Adrenal gland (tissue), 12 donors: ENCODE results near the gene RNF41. TPM values are rescaled to one million over a fixed set of nuclear protein-coding genes. Genes with fewer than 3 reads are reported as not detected.

Source experiments
- DNase-seq, 7 donors: peaks; one replicate each; pipeline ENCODE4 v3.0.0-alpha.2; 2019 to 2020
- H3K27ac ChIP-seq, 5 donors: fragments of 200-600 bp; sonication (generic) in 4 of 5; 1 replicate in 3 of 5; 2 replicates in 2 of 5; pipeline versions ENCODE4 v1.5.1 to v1.8.0; 2016 to 2020; ENCODE audit warnings: mild to moderate bottlenecking in 1 of 5
- H3K27me3 ChIP-seq: fragments of 200-600 bp; 2 replicates; pipeline ENCODE4 v1.8.0; 2021
- H3K36me3 ChIP-seq, 2 donors: fragments of 200-600 bp; replicated peaks in 1 of 2; 1 replicate in 1 of 2; 2 replicates in 1 of 2; pipeline versions ENCODE4 v1.5.1 to v1.8.0; 2018 to 2022
- H3K4me1 ChIP-seq, 2 donors: fragments of 200-600 bp; replicated peaks in 1 of 2; 1 replicate in 1 of 2; 2 replicates in 1 of 2; pipeline versions ENCODE4 v1.5.1 to v1.8.0; 2018 to 2021
- H3K4me3 ChIP-seq, 4 donors: fragments of 200-600 bp; sonication (generic) in 3 of 4; one replicate each; pipeline ENCODE4 v1.5.1; 2016 to 2018
- H3K9me3 ChIP-seq, 3 donors: fragments of 200-600 bp; sonication (generic) in 1 of 3; replicated peaks in 1 of 3; 1 replicate in 2 of 3; 2 replicates in 1 of 3; pipeline versions ENCODE4 v1.5.1 to v1.8.0; 2016 to 2021
- CTCF ChIP-seq, 6 experiments: fragments of 450-650 bp in 4 of 6; fragments of 200-600 bp in 2 of 6; sonication (generic) in 1 of 6; IDR thresholded peaks; 1 replicate in 5 of 6; 2 replicates in 1 of 6; pipeline versions ENCODE4 v1.5.1 to v1.8.0; 2016 to 2021; ENCODE audit warnings: antibody characterized with exemption in 6 of 6, mild to moderate bottlenecking in 2 of 6, moderate library complexity in 1 of 6
- POLR2A ChIP-seq, 2 donors: fragments of 450-650 bp; IDR thresholded peaks; one replicate each; pipeline ENCODE4 v1.6.1; 2017; ENCODE audit warnings: antibody characterized with exemption in 2 of 2, mild to moderate bottlenecking in 2 of 2, moderate library complexity in 1 of 2
- WGBS, 4 donors: extraction: QIAGEN DNeasy Blood & Tissue Kit in 2 of 4; methylation state at CpG; one replicate each; pipeline versions ENCODE4 v1.1.5 to v1.1.7; 2013 to 2017; 5-methylcytosine and 5-hydroxymethylcytosine counted together
- intact Hi-C, 2 donors: fragments of 100-400 bp; cut with DNase I; formaldehyde crosslinking; loops; one replicate each; pipeline versions ENCODE4 v1.14.1 to v1.15.0; 2022 to 2023
- polyA plus RNA-seq, 3 donors: library from polyadenylated mRNA; stranded (reverse); fragments of 200-250 nt in 2 of 3; fragments of 350-450 nt in 1 of 3; fragmentation: Illumina TruSeq in 1 of 3; extraction: RNeasy Lipid Tissue Mini Kit (QIAGEN cat#74804) in 1 of 3; gene quantifications; one replicate each; pipeline ENCODE4 v1.2.3, GENCODE V29; 2013 to 2014
- total RNA-seq, 9 donors: library from RNA; depleted of rRNA in 4 of 9; stranded (reverse); fragments of >200 nt in 4 of 9; fragments of 120-200 nt in 1 of 9; fragmentation: NEBNext Ultra II Directional in 1 of 9; extraction: Animal tissue kit (Norgen Biotek cat#: 25700) in 1 of 9; gene quantifications; one replicate each; pipeline versions ENCODE4 v1.1.0 to v1.2.4, GENCODE V29; 2013 to 2023
- donor health status: healthy with polysubstance abuse.
- donor health status: Bipolar disorder and iron deficiency.
- donor health status: DM: yes; HTN: yes; CAD: no.
- donor health status: DM: no; HTN: no; CAD: no.
- donor health status: DM: no; HTN: no; CAD: no.
- donor health status: DM: yes; HTN: yes; CAD: no.

The RNF41 gene
- total and polyA plus RNA-seq, 12 donors: 13.0 to 90.6 (median 50.8) TPM

- H3K4me3 ChIP-seq: peak overlapping the region in 2 of 4 donors; percentile 89 to 90
- peak overlapping the region in 2 of 5 donors; percentile 91 for H3K27ac ChIP-seq
- no peaks in the 10 kb centered on the region for H3K27me3 ChIP-seq
- H3K36me3 ChIP-seq: peaks cover 0 to 45% of the 10 kb centered on the region in 2 donors
- H3K4me1 ChIP-seq: peaks cover 19 to 30% of the 10 kb centered on the region in 2 donors
- 31 to 47% (median 34%) methylated on average over 4 to 8 of the region's 8 CpGs for WGBS, 4 donors
- no peak for DNase-seq
- no peaks in the 10 kb centered on the region for H3K9me3 ChIP-seq
- TF ChIP-seq CTCF (IDR thresholded peaks at IDR 0.05) (no peak), POLR2A (IDR thresholded peaks at IDR 0.05) (no peak)
- intact Hi-C loops: loop anchor here in 1 of 2 donors (5.0 kb wide), 1 partner anchor 35 kb away; the partner anchor contains the start of genes NABP2 and RNF41
These were observed 35.3 kb upstream of the RNF41 start for GRCh38 chr12:56257071-56257470.

DNA sequence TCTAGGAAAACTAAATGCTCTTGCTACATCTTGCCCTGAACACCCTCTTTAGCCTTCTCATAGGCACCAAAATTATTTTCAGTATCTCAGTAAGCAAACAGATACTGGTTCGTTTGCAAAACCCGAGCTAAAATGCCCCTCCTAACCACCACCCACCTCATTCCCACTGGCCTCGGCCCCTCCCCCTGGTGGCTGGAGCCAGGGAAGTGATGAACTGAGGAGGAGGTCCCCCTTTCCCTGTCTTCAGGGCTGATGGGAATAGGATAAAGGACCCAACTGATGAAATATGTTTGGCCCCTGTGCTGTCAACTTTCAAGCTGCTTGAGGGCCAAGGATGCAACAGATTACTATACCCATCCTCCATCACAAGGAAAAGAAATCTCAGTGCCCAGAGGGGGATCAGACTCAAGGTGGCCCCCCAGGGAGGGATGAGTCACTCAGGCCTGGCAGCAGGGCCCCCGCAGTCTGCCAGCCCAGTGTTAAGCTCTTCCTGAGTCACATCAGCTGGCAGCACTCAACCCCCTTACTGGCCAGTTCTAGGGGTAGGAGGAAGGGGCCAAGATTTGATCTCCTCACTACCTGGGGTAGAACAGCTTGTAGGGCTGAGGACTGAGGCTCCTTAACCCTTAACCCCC lies 34.7 kb upstream of the RNF41 start:
- H3K36me3 ChIP-seq: peaks cover 0 to 50% of the 10 kb centered on the region in 2 donors
- peak in 4 of 7 donors; percentile 46 to 74 (median 59) for DNase-seq
- H3K27ac ChIP-seq: peak overlapping the region in 2 of 5 donors; percentile 24 to 91
- intact Hi-C loops: loop anchor here in 1 of 2 donors (5.0 kb wide), 1 partner anchor 34 kb away; the partner anchor contains the start of genes NABP2 and RNF41
- H3K4me3 ChIP-seq: peak overlapping the region in 1 of 4 donors; percentile 89
- TF ChIP-seq POLR2A (IDR thresholded peaks at IDR 0.05) (no peak), CTCF (IDR thresholded peaks at IDR 0.05) (no peak)
- H3K9me3 ChIP-seq: no peaks in the 10 kb centered on the region
- H3K27me3 ChIP-seq: no peaks in the 10 kb centered on the region
- H3K4me1 ChIP-seq: peaks cover 19 to 30% of the 10 kb centered on the region in 2 donors
- WGBS, 4 donors: 13 to 30% (median 19%) methylated on average over 3 to 4 of the region's 4 CpGs

DNA sequence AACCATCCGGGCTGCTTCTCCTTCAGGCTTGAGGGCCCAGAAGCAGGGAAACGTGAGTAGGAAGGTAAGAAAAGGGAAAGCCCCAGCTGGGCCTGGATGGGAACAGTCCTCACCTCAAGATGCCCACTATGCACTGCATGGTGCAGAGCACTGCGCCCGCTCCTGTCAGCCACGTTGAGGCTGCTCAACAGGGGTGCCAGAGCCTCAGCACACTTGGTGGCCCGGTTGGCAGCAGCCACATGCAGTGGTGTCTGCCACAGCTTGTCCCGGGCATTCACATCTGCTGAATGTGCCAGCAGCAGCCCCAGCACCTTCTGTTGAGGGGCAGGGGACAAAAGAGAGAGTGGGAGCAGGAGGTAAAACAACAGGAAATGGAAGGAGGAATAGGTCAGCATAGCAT lies 33.9 kb upstream of the RNF41 start:
- Histone ChIP-seq H3K4me1 (peaks cover 19 to 30% of the 10 kb centered on the region in 2 donors), H3K36me3 (peaks cover 0 to 58% of the 10 kb centered on the region in 2 donors), H3K27me3 (no peaks in the 10 kb centered on the region), H3K4me3 (no peak overlapping the region), H3K27ac (peak overlapping the region in 1 of 5 donors; percentile 91), H3K9me3 (no peaks in the 10 kb centered on the region)
- TF ChIP-seq CTCF (IDR thresholded peaks at IDR 0.05) (no peak), POLR2A (IDR thresholded peaks at IDR 0.05) (no peak)
- DNase-seq: no peak
- WGBS, 4 donors: 74 to 78% (median 78%) methylated on average over 6 to 7 of the region's 7 CpGs
- intact Hi-C loops: loop anchor here in 1 of 2 donors (5.0 kb wide), 1 partner anchor 33 kb away; the partner anchor contains the start of genes NABP2 and RNF41

GRCh38 chr12:56253091-56253490 lies 31.4 kb upstream of the RNF41 start:
- H3K4me1 ChIP-seq: peaks cover 19 to 22% of the 10 kb centered on the region in 2 donors
- H3K36me3 ChIP-seq: peaks cover 0 to 84% of the 10 kb centered on the region in 2 donors
- peak overlapping the region in 1 of 5 donors; percentile 9 for H3K27ac ChIP-seq
- H3K9me3 ChIP-seq: no peaks in the 10 kb centered on the region
- no peak for DNase-seq
- 83 to 90% (median 87%) methylated on average over 7 to 11 of the region's 11 CpGs; no CpG with 5 or more reads in 1 of the 4 donors for WGBS, 4 donors
- no peaks in the 10 kb centered on the region for H3K27me3 ChIP-seq
- no peak overlapping the region for H3K4me3 ChIP-seq
- intact Hi-C loops: no loop called here
- no peak for TF ChIP-seq CTCF (IDR thresholded peaks at IDR 0.05)
- TF ChIP-seq POLR2A (IDR thresholded peaks at IDR 0.05): no peak
